SJSA1 (cell line): ENCODE data around the gene CD82. TPM values are rescaled to one million over a fixed set of nuclear protein-coding genes. Genes with fewer than 3 reads are reported as not detected.

ENCODE experiments used
- DNase-seq, 2 experiments: peaks; one replicate each; pipeline ENCODE4 v3.0.0-alpha.2; 2015 to 2020; ENCODE audit warnings: low spot score in 2 of 2, low read depth in 1 of 2
- H3K27ac ChIP-seq: fragments of 250-450 bp; sonication (Bioruptor Pico); 2 replicates; pipeline ENCODE4 v1.5.1; 2020; ENCODE audit warnings: mild to moderate bottlenecking, moderate library complexity
- H3K27me3 ChIP-seq: fragments of 250-450 bp; sonication (Bioruptor Pico); replicated peaks from 2 replicates; pipeline ENCODE4 v1.5.1; 2020; ENCODE audit warnings: mild to moderate bottlenecking, moderate library complexity
- H3K36me3 ChIP-seq: fragments of 250-450 bp; sonication (Bioruptor Pico); 2 replicates; pipeline ENCODE4 v1.5.1; 2020; ENCODE audit warnings: mild to moderate bottlenecking
- H3K4me1 ChIP-seq: fragments of 250-450 bp; sonication (Bioruptor Pico); replicated peaks from 2 replicates; pipeline ENCODE4 v1.6.1; 2021; ENCODE audit warnings: mild to moderate bottlenecking
- H3K4me3 ChIP-seq: fragments of 250-450 bp; sonication (Bioruptor Pico); 2 replicates; pipeline ENCODE4 v1.5.1; 2020; ENCODE audit warnings: mild to moderate bottlenecking
- H3K9me3 ChIP-seq: fragments of 250-450 bp; sonication (Bioruptor Pico); replicated peaks from 2 replicates; pipeline ENCODE4 v1.5.1; 2020; ENCODE audit warnings: mild to moderate bottlenecking
- total RNA-seq: library from RNA; depleted of rRNA; stranded (reverse); fragments of >200 nt; shearing (Covaris generic); gene quantifications from 2 replicates; pipeline ENCODE4 v1.2.3, GENCODE V29; 2014

The CD82 gene
- total RNA-seq, 1 experiment from 2014 or later: 15.5 TPM

- H3K9me3 ChIP-seq: 0 out of 2 replicates have a peak, but pooled peaks cover 9% of the 10 kb centered on the region
- no peaks in the 10 kb centered on the region for H3K4me1 ChIP-seq
- H3K27me3 ChIP-seq: no peaks in the 10 kb centered on the region
- H3K27ac ChIP-seq: no peak overlapping the region
- H3K4me3 ChIP-seq: no peak overlapping the region
- no peak for DNase-seq
- H3K36me3 ChIP-seq: 0 out of 2 replicates have a peak, but pooled peaks cover 2% of the 10 kb centered on the region
These were observed 17.3 kb downstream of the CD82 start for GRCh38 chr11:44582641-44583352.

GRCh38 chr11:44583353-44583669 is 17.8 kb downstream of the CD82 start:
- Histone ChIP-seq H3K4me3 (no peak overlapping the region), H3K27ac (no peak overlapping the region), H3K36me3 (0 out of 2 replicates have a peak, but pooled peaks cover 2% of the 10 kb centered on the region), H3K27me3 (no peaks in the 10 kb centered on the region), H3K4me1 (no peaks in the 10 kb centered on the region), H3K9me3 (0 out of 2 replicates have a peak, but pooled peaks cover 9% of the 10 kb centered on the region)
- DNase-seq: no peak

- DNase-seq: no peak
- no peaks in the 10 kb centered on the region for H3K27me3 ChIP-seq
- no peak overlapping the region for H3K27ac ChIP-seq
- H3K4me1 ChIP-seq: peaks cover 10% of the 10 kb centered on the region
- no peak overlapping the region for H3K4me3 ChIP-seq
- H3K36me3 ChIP-seq: 0 out of 2 replicates have a peak, but pooled peaks cover 2% of the 10 kb centered on the region
- H3K9me3 ChIP-seq: 0 out of 2 replicates have a peak, but pooled peaks cover 9% of the 10 kb centered on the region
These were observed 20.0 kb downstream of the CD82 start for GRCh38 chr11:44585421-44585820.

GRCh38 chr11:44589301-44589700 is 23.8 kb downstream of the CD82 start:
- Histone ChIP-seq H3K36me3 (no peaks in the 10 kb centered on the region), H3K9me3 (no peaks in the 10 kb centered on the region), H3K27ac (peak overlapping the region; percentile 19; the same call in 1 of the 2 replicates), H3K4me1 (peaks cover 10% of the 10 kb centered on the region), H3K27me3 (no peaks in the 10 kb centered on the region), H3K4me3 (no peak overlapping the region)
- peak; percentile 73 to 74 for DNase-seq

GRCh38 chr11:44590769-44591168 is 25.3 kb downstream of the CD82 start:
- Histone ChIP-seq H3K9me3 (no peaks in the 10 kb centered on the region), H3K27me3 (no peaks in the 10 kb centered on the region), H3K4me3 (no peak overlapping the region), H3K4me1 (peaks cover 10% of the 10 kb centered on the region), H3K27ac (no peak overlapping the region), H3K36me3 (no peaks in the 10 kb centered on the region)
- DNase-seq: no peak

- Histone ChIP-seq H3K4me3 (no peak overlapping the region), H3K9me3 (no peaks in the 10 kb centered on the region), H3K27me3 (no peaks in the 10 kb centered on the region), H3K36me3 (no peaks in the 10 kb centered on the region), H3K27ac (no peak overlapping the region), H3K4me1 (peaks cover 10% of the 10 kb centered on the region)
- DNase-seq: no peak
These were observed 26.1 kb downstream of the CD82 start for GRCh38 chr11:44591557-44591956.

- Histone ChIP-seq H3K4me3 (no peak overlapping the region), H3K9me3 (peaks cover 2% of the 10 kb centered on the region; the same call in 1 of the 2 replicates), H3K36me3 (no peaks in the 10 kb centered on the region), H3K27ac (no peak overlapping the region), H3K4me1 (peaks cover 14% of the 10 kb centered on the region), H3K27me3 (no peaks in the 10 kb centered on the region)
- no peak for DNase-seq
These were observed 26.9 kb downstream of the CD82 start for GRCh38 chr11:44592125-44592940.

GRCh38 chr11:44593251-44593650 is 27.8 kb downstream of the CD82 start:
- H3K9me3 ChIP-seq: peaks cover 2% of the 10 kb centered on the region; the same call in 1 of the 2 replicates
- H3K27me3 ChIP-seq: no peaks in the 10 kb centered on the region
- peaks cover 14% of the 10 kb centered on the region for H3K4me1 ChIP-seq
- H3K36me3 ChIP-seq: no peaks in the 10 kb centered on the region
- H3K4me3 ChIP-seq: no peak overlapping the region
- no peak for DNase-seq
- no peak overlapping the region for H3K27ac ChIP-seq

- Histone ChIP-seq H3K4me3 (no peak overlapping the region), H3K27me3 (no peaks in the 10 kb centered on the region), H3K4me1 (0 out of 2 replicates have a peak, but pooled peaks cover 4% of the 10 kb centered on the region), H3K9me3 (peaks cover 2% of the 10 kb centered on the region; the same call in 1 of the 2 replicates), H3K36me3 (no peaks in the 10 kb centered on the region), H3K27ac (no peak overlapping the region)
- DNase-seq: no peak
These were observed 29.5 kb downstream of the CD82 start for GRCh38 chr11:44595006-44595405.

- DNase-seq: no peak
- Histone ChIP-seq H3K36me3 (no peaks in the 10 kb centered on the region), H3K4me3 (no peak overlapping the region), H3K27ac (no peak overlapping the region), H3K27me3 (no peaks in the 10 kb centered on the region), H3K9me3 (peaks cover 2% of the 10 kb centered on the region; the same call in 1 of the 2 replicates), H3K4me1 (0 out of 2 replicates have a peak, but pooled peaks cover 4% of the 10 kb centered on the region)
These were observed 30.5 kb downstream of the CD82 start for GRCh38 chr11:44595964-44596381.

GRCh38 chr11:44596525-44597276 is 31.2 kb downstream of the CD82 start:
- Histone ChIP-seq H3K9me3 (peaks cover 2% of the 10 kb centered on the region; the same call in 1 of the 2 replicates), H3K4me3 (no peak overlapping the region), H3K27ac (no peak overlapping the region), H3K36me3 (no peaks in the 10 kb centered on the region), H3K4me1 (0 out of 2 replicates have a peak, but pooled peaks cover 4% of the 10 kb centered on the region), H3K27me3 (no peaks in the 10 kb centered on the region)
- DNase-seq: no peak

- H3K4me1 ChIP-seq: 0 out of 2 replicates have a peak, but pooled peaks cover 4% of the 10 kb centered on the region
- DNase-seq: no peak
- H3K4me3 ChIP-seq: no peak overlapping the region
- no peaks in the 10 kb centered on the region for H3K27me3 ChIP-seq
- no peaks in the 10 kb centered on the region for H3K36me3 ChIP-seq
- H3K27ac ChIP-seq: no peak overlapping the region
- H3K9me3 ChIP-seq: peaks cover 2% of the 10 kb centered on the region; the same call in 1 of the 2 replicates
These were observed 32.0 kb downstream of the CD82 start for GRCh38 chr11:44597358-44598012.

GRCh38 chr11:44598831-44599230 is 33.4 kb downstream of the CD82 start:
- no peak overlapping the region for H3K4me3 ChIP-seq
- H3K4me1 ChIP-seq: 0 out of 2 replicates have a peak, but pooled peaks cover 4% of the 10 kb centered on the region

More at GRCh38 chr11:44598831-44599230, 33.4 kb downstream of the CD82 start:
- Histone ChIP-seq H3K27ac (no peak overlapping the region), H3K9me3 (peaks cover 2% of the 10 kb centered on the region; the same call in 1 of the 2 replicates), H3K36me3 (no peaks in the 10 kb centered on the region), H3K27me3 (no peaks in the 10 kb centered on the region)
- no peak for DNase-seq
